Germinal center (tissue), 1 donor: ENCODE measurements around the gene KIRREL3.

ENCODE experiments used
- DNase-seq: peaks from one replicate; pipeline ENCODE4 v3.0.0; 2012; ENCODE audit warnings: mixed read lengths, low spot score

KIRREL3 gene

DNA sequence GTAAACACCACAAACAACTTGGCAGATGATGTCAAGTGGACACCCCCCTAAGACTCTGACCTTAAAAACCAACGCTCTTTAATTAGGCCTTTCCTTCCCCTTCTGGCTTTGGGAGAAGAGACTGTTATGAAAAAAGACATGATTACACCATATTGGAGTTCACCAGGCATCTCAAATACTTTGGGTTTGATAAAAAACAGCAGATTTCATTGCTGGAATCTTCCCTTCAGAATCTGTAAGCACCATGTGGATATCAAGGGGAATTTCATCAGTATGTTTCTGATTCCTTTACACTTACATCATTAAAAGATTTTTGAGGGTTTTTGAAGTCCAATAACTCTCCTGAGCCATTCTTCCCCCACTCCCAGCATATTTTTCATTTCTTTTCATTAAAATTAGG lies 85.6 kb downstream of the KIRREL3 start:
- DNase-seq = no peak

DNA sequence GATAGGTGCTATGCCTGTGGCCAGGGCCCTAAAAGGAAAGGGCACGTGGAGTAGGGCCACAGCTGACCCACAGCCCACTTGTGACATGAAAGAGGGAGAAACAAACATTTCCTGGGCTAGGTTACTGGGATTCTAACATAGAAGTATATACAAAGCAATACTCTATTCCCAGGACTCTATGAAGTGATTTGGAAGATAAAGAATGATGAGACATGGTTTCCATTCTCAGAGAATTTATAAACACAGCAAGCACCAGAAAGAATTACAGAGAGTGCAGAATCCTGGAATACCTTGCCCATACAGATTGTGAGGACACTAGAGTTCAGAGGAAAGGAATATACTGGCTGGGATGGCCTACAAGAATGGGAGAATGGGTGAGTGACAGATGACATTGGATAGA lies 86.4 kb downstream of the KIRREL3 start:
- DNase-seq = no peak

DNA sequence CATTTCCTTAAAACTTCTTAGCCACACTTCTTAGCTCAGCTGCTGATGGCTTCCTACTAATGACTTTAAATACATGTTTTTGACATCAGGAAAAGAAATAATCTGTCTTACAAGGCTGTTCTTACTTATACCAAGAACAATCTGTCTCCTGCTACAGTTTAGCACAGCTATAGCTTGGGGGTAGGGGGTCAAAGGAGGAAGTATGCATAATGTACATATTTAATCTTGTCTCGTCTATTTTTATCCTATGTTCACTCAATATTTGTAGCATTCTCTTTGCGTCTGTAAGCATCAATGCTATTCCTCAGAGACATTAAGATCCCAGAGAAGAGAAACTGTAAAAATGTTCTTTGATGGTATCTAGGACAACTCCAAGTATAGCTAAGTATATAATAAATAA lies 96.0 kb downstream of the KIRREL3 start:
- no peak for DNase-seq

DNA sequence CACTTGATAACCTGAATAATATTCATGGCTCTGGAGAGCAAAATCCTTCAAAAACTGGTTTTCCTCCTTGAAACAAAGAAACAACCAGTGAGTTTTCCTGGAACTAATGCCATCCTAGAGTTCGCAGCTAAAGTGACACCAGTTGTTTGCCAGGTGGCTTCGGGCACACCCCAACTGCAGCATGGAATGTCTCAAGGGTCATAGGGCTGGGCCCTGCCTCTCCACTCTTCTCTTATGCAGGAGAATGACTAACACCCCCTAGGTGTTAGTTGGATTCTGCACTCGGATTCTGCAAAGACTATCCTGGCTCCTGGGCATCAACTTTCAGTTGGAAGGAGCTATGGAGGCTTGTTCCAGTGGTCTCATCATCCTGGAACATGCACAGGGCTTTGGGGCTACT lies 98.8 kb downstream of the KIRREL3 start:
- DNase-seq = no peak

DNA sequence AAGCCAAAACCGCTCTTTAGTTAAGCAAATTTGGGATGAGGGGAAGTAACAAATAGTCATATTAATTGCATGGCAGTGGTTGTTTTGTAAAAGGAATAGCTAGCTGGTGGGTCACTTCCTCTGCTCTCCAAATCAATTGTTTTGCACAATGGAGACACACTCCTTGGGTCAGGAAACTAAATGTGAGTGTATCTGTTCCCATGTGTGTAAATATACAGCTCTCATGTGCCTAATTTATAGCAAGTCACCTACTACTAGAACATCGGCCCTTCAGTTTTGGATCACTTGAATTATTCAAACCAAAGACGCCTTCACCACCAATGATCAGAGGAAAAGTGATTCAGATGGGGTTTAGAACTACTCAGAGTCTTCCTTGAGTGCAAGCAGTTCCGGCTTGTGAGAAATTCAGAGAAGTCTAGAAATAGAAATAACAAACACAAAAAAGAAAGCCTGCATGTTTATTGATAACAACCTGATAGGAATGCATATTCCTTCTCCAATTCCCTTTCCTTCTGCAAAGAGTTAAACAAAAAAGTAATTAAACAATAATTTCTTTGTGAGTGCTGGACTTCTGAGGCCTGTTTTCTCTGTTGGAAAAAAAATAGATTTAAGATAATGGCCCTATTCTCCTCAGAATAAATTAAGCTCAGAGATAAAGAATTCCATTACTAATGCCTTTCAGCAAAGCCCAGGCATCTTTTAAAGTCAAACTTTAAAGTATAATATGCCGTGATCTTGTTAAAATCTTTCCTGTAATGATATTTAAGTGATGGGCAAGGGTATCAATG lies 100.4 kb downstream of the KIRREL3 start:
- DNase-seq = no peak

DNA sequence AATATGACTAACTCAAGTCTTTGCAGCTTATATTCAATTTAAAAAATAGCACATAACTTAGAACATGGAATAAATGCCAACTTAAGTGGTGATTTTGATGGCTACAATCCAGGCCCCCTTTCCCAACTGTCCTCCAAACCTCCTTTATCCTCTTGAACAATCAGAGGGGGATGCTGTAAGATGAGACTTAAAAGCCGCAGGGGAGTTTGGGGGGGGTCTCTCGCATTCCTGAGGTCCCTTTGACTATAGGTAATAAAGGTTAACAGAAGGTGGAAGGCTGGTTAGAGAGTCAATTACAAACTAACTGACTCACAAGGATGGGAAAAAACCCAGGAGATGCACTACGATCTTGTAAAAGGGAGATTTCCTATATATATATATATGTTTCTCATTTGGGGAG lies 101.8 kb downstream of the KIRREL3 start:
- DNase-seq = no peak

DNA sequence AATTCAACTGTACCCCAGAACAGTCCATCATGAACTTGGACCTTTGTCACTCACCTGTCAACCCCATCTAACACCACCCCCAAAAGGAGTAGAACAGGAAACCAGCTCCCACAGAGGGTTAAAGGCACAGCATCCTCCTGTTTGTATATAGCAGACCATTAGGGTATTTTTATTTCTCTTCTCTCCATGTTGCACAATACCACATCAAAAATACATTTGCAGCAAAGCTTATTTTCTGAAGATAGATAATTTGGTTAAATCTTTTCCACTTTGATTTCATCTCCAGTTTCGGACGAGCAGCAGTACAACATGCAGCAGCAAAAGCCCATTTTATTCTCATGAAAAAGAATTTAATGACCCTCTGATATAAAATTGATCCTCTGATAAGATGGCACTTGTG lies 103.1 kb downstream of the KIRREL3 start:
- no peak for DNase-seq

DNA sequence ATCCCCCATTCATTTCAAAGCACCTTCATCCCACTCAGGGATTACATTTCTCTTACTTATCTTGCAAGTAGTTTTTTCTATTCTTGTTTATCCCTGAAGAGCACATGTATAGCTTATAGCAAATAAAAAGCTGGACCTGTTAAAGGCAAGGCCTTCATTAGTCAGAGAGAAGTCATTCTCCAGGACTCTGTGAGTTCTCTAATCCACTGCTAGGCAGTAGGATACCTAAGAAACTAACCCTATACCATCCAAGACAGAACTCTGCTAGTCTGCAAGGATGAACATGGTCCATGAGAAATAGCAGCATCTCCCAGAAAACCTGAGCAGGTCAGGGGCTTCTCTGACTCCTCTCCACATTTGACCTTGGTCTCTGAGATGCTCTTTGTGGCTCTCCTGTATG lies 104.5 kb downstream of the KIRREL3 start:
- no peak for DNase-seq

DNA sequence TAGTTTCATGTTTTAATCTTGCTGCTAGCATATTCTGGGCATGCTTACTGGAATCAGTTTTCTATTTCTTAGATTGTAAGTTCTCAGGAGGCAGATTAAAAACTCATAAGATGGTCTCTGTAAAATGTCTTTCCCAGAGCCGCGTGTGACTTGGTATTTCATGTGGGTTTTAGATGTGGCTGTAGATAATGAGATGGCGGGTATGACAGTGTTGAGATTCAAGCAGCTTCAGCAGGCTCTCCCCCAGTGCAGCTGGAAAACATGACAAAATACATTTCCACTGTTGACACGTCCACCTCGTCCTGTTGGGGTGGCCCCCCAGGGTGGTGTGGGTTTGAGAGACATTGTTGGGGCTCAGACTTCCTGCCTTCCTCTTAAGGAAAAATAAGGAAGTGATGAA lies 106.8 kb downstream of the KIRREL3 start:
- no peak for DNase-seq

DNA sequence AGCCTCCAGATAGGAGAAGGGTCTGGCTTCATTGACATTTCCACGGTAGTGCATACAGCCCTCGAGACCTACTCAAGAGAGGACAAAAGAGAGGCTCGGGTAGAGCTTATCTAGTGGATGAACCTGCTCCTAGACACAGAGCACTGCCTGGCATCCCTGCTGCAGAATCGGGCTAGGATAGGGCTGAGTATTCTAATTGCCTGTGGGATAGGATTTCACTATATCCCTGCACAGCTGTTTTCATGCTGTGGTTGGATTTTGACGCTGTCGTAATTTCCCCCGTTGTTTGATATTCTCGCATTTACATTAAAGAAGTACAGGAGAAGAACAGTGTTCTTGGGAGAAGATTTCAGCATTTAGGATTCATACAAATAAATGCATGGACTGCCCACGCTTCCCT lies 107.8 kb downstream of the KIRREL3 start:
- DNase-seq = no peak

DNA sequence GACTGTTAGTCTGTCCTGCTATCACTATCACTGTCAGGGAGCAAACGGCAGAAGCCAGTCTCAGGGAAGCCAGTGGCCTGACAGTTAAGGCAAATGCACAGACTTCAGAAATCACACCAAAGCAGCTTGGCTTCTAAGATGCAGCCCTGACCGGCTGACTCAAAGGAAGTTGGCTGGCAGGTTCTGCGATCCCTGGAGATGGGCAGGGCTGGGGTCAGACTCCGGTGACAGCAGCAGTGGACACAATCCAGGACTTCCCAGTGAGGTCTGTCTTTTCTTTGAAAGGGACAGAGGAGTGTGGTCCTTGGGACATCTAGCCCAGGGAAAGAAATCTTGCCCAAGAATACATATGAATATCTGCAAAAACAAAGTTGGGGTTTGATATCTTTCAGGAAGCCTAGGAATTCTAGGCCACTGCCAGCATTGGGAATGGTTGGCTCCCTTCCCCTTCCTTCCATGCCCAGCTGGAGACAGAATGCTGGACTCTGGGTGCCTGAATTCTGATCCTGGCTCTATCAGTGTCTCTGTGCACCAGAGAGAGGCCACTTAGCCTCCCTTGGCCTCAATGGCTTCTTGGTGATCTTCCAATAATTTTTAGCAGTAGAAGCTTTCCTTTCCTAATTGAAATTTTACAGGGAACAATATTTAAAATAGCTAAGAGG lies 108.9 kb downstream of the KIRREL3 start:
- no peak for DNase-seq

DNA sequence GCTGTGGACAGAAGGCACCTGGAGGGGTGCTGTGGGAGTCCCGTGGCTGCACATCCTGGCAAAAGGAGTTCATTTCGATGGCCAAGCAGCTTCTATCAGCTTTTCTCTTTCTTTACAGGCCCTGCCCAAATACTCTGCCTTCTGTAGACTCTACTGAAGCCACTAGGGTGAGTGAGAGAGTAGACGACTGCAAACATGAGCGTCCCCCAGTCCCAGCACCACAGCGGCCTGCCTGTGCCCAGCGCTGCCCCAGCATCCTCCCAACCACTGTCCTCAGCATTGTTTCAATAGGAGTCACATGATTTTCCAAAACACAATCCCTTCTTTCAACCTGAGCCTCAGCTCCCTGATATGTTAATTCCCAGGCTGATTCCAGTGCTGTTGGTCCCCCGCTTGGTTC lies 110.0 kb downstream of the KIRREL3 start:
- DNase-seq = no peak

DNA sequence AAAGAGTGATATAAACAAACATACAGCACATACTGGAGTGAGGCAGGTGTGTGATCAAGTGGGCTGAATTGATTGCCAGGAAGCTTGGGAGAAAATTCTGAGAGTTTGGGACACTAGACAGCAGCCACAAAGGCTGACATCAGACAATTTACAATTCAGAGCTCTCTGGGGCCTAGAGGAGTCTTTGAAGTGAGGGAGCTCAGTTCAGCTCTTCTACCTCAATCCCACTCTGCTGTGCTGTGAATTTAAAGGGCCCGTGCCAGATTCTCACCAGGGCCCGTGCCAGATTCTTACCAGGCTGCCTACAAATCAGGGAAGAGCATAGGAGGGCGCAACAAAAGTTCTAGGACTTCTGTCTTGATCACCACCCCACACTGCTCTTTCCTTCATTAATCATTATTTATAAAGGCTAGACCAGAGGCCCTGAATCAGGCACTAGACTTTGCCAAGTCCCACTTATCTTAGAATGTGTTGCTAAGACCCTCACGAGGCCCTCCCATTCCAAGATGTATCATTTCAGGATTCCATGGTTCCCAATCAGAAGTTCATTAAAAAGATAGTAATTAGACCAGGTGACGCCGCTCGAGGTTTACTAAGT lies 112.4 kb downstream of the KIRREL3 start:
- no peak for DNase-seq

DNA sequence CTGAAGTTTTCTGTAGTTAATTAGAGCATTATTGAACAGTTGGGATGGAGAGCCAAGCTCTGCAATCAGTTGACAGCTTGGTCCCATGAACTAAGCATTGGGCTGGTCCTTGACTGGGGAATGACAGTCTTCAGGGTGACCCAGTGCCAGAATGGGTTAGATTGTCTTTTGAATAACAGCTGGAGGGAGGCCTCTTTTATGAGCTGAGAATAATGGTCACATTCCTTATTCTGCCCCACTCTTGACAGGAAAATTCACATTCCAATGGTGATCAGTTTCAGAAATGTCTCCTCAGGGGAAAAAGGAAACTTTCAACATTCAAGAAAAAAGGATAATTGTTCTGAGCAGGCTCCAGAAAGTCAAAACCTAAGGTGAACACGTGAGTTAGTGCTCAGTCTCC lies 113.9 kb downstream of the KIRREL3 start:
- no peak for DNase-seq

DNA sequence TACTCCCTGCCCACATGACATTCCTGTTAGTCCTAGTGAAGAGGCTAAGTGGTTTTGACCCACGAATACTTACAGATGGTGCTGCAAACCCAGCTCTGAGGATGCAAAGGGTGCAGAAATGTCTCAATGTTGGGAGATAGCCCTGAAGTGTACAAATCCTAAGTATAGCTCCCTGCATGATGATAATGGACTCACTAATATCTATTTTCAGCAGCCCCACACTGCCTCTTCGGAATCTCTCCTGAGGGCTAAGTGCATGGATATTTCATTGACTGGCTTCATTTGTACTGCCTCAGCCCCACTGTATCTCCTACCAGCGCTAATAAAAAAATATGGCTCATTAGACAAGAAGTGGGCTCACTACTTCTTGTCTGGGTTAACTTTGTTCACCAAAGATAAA lies 114.5 kb downstream of the KIRREL3 start:
- DNase-seq = no peak

DNA sequence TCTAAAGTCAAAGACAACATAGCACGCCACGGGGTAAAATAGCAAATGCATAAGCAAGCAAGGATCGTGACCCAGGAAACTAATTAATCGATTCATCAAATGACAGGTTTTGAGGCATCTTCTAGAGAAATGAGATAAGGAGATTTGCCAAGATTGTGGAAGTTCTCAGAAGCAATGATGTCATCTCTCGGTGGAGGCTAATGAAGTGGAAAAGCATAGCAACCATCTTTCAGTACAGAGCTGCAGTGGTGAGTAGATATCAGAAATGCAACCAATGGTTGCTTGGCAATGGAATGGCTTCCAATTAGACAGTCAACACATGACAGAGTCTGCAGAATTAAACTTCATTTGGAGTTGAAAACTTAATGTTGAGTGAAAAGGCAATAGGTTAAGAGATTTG lies 116.0 kb downstream of the KIRREL3 start:
- DNase-seq = no peak

DNA sequence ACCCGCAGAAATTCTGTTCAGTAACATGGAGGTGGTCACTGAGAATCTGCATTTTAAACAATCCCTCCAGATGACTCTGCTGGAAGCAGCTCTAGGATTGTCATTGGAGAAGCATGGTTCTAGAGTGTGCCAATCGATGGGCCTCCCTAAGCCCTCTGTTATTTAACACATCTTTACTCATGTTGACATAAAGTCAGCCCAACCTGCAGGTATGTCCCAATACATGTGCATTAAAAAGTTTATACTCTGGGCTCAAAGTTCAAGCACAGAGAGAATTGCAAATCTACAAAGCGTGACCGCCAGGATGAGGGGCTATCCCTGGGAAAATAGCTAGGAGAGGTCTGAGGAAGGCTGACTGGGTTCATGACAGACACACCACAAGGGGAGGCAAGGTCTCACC lies 116.4 kb downstream of the KIRREL3 start:
- no peak for DNase-seq

DNA sequence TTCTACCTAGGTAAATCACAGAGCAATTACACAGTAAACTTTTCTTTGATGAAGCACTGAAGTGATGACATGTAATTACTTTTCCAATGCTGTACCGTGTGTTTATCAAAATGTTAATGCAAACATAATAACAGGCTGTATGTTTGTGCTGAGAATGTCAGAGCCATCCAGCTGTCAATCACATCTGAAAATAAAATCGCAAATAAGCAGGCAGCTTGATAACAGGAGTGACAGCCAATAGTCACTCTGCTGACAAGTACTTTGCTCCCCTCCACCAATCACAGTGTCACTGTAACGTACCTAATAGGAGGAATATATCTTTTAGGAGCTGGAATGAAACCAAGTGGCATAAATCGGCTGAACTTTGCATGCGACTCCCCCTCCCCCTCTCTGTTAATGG lies 119.7 kb downstream of the KIRREL3 start:
- DNase-seq = no peak

DNA sequence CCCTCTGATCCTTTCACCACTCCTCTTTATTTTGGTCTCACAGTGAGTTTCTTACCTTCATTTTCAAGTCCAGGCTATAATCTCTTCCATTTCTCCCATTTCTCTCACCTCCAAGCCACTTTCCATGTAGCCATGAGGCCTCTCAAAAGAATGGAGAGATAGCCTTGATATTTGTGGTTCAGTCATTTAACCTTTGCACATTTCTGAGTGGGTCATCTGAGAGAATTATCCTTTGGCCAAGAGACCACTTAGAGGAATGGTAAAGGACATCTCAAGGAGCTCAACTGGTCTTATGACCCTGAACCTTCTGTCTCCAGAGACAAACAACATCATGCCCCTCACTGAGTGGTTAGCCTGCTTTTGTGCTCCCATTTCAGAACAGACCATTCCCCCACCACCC lies 121.1 kb downstream of the KIRREL3 start:
- DNase-seq = no peak

DNA sequence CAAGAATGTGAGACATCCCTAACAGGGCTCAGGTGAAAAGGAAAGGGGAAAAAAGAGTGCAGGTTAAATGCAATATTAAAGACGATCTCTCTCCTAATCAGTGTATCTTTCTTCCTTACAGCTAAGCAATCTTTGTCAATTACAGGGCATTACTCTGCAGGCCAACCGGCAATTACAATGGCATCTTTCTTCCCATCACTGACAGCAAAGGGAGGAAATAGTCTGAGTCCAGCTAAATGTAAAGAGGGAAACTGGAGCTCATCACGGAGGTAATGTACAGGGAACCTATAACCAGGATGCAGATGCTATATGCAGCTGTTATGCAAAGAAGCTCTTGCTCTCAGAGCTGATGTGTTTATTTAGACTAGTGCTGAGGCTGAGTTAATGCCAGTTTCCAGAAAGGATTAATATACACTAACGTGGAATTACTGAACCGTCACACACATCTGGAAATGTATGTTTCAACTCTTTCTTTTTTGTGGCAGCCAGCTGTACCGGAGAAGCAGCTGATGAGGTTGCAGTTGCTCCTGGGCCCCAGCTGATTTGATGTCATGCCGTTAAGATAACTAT lies 121.6 kb downstream of the KIRREL3 start:
- no peak for DNase-seq

DNA sequence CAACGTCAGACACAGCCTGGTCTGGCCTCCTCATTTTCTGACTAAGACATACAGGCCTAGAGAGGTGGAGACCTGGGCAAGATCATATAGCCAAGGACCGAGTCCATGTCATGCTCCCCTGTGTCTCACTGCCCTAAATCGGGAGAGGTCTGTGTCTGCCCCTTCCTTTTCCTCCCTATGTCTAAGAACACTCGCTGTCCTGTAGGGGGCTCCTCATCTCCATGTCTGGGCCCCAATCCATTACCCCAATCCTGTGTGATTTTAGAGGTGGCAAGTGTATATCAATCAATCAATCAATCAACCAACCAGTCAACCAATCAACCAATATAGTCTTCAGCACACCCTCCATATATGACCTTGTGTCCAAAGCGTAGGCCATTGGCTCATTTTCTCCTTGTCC lies 125.7 kb downstream of the KIRREL3 start:
- no peak for DNase-seq

DNA sequence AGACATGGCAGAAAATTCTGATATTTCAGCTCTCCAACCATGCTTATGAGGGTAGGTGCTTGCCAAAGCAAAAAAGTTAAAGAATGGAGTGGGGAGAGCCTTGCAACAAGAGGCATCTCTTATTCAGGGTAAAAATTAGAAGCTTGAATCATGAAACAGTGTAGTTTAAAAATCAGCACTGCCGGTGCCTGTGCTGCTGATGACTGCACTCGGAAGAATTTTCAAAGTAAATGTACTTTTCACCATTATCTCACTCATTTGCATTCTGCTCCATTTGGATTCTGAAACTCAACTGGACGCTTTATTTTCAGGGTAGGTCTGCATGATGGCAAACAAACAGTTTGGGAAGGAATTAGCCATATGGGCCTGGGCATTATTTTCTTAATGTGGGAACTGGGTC lies 126.3 kb downstream of the KIRREL3 start:
- DNase-seq = no peak

DNA sequence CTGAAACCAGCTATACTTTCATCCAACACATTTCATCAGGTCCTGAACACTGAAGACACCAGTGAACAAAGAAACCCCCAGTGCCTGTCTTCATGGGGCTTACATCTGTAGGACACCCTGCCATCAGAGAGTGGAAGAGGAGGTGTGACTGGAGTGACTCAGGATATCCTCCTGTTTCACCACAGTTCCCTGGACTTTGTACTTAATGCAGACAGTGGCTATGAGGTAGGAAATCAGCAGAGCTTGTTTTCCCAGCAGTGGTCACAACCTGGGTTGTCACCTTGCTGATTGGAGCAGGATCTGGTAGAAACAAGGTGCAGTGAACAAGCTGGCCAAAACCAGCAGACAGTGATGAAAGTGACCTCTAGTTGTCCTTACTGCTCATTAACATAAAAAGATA lies 128.8 kb downstream of the KIRREL3 start:
- no peak for DNase-seq
